Epithelial cell of proximal tubule (primary cell): ENCODE data around the gene PPP1R2. TPM values are rescaled to one million over a fixed set of nuclear protein-coding genes. Genes with fewer than 3 reads are reported as not detected.
A peak's percentile ranks its signal among the peaks of the same experiment; 100 is the strongest.
"Not testable (repeated sequence)": the region's sequence is repeated elsewhere in the genome, so short reads cannot be mapped to it uniquely, and the experiment has no call there.

Experiments used
- DNase-seq: peaks from one replicate; pipeline ENCODE4 v3.0.0-alpha.2; 2011; ENCODE audit warnings: low read depth
- H3K4me3 ChIP-seq: 2 replicates; pipeline ENCODE4 v1.5.1; 2011; ENCODE audit warnings: low read depth, mild to moderate bottlenecking, low read length
- CTCF ChIP-seq: conservative IDR thresholded peaks from 2 replicates; pipeline ENCODE4 v1.5.1; 2012; ENCODE audit warnings: low read depth, mild to moderate bottlenecking, low read length
- total RNA-seq: library from RNA; depleted of rRNA; stranded (reverse); fragments of >200 nt; gene quantifications from 2 replicates; pipeline ENCODE4 v1.2.3, GENCODE V29; 2015

Gene PPP1R2
- total RNA-seq, 1 donor from 2014 or later = 43.5 TPM

DNA sequence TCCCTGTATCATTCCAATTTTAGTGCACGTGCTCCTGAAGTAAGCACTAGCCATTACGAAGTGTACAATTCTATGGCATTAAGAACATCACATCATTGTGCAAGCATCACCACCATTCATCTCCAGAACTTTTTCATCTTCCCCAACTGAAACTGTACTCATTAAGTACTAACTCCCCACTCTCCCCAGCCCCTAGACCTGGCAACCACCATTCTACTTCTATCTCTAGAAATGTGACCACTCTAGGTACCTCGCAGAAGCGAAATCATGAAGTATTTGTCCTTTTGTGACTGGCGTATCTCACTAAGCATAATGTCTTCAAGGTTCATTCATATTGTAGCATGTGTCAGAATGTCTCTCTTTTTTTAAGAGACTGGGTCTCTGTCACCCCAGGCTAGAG lies 11.4 kb downstream of the PPP1R2 start:
- no peak for TF ChIP-seq CTCF
- H3K4me3 ChIP-seq = no peak overlapping the region
- no peak for DNase-seq

DNA sequence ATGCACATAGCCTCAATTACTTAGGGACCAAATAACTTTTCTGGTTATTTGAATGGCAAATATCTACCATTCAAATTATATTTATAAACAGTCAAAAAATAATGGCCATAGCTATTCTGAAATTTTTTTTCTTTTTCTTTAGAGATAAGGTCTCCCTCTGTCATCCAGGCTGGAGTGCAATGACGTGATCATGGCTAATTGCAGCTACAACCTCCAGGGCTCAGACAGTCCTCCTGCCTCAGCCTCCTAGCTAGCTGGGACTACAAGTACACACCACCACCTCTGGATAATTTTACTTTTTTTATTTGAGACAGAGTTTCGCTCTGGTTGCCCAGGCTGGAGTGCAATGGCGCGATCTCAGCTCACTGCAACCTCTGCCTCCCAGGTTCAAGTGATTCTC lies 16.6 kb downstream of the PPP1R2 start:
- H3K4me3 ChIP-seq = no peak overlapping the region
- TF ChIP-seq CTCF = no peak
- no peak for DNase-seq

DNA sequence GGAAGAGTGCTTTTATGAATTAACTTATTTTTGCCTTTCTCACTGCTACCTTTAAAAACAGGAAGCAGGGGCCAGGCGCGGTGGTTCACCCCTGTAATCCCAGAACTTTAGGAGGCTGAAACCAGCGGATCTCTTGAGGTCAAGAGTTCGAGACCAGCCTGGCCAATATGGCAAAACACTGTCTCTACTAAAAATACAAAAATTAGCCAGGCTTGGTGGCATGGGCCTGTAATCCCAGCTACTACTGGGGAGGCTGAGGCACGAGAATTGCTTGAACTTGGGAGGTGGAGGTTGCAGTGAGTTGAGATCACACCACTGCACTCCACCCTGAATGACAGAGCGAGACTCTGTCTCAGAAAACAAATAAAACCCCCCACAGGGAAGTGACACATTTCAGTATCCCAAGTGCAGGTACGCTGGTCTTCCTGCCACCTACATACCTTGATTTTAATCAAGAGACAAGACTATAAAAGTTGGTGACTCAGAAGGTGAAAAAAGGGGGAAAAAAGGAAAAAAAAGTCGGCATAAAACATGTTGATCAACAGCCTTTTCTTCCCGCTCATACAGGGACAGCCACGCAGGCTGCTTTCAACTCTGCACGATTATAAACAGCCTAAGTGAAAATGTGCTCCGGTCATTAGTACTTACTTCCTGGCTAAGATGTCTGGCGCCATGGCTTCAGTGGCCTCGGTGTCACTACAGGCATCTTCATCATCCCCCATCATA lies 18.8 kb downstream of the PPP1R2 start:
- DNase-seq = no peak
- no peak overlapping the region for H3K4me3 ChIP-seq
- TF ChIP-seq CTCF = no peak

DNA sequence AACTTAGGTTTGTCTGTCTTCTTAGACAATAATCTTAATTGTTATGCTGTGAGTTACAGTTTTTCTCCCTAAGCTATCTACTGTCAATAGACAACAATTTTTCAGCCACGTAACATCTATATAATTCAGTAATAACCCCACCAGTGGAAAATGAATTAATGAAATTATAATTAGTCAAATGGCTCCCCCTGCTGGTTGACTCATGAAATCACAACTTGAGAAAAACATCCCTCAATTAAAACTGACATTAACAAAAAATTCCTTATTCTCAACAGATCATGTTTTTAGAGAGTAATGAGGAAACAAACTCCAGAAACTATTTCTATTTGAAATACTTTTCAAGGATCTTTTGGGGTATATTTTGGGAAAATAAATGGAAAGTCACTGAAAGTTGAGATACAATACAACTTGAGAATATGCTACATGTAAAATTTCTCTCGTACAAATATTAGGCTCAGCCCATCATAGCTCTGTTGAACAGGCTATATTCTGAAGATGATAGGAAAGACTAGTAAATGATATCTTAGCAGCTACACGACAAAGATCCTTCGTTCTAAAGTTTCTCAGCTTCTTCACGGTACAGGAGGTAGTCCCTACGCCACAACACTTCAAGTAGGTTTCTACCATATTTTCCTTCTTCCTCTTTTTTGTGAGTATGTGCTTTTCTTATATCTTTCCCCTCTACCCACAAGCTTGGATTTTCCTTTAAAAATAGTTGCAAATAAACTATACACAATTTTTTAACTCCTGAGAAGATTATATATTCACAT lies 20.7 kb downstream of the PPP1R2 start:
- TF ChIP-seq CTCF = peak; percentile 61
- no peak for DNase-seq
- no peak overlapping the region for H3K4me3 ChIP-seq

DNA sequence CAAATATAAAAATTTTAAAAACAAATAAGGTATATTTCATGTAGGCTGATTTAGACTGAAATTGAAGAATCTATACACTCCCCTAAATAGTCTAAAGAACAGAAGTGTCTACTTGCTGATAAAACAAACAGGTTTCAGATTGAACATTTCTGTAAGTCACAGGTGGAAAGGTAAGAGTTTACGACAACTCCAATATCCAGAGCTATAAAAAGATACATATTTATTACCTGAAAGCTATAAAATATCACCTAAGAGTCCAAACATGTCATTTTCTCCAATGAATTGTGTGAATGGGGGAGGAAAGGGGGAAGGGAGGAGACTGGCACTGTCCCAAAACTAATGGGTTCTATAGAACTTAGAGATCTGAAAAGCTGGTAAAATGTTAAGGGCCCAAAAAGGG lies 26.1 kb downstream of the PPP1R2 start:
- H3K4me3 ChIP-seq = no peak overlapping the region
- no peak for TF ChIP-seq CTCF
- DNase-seq = no peak

DNA sequence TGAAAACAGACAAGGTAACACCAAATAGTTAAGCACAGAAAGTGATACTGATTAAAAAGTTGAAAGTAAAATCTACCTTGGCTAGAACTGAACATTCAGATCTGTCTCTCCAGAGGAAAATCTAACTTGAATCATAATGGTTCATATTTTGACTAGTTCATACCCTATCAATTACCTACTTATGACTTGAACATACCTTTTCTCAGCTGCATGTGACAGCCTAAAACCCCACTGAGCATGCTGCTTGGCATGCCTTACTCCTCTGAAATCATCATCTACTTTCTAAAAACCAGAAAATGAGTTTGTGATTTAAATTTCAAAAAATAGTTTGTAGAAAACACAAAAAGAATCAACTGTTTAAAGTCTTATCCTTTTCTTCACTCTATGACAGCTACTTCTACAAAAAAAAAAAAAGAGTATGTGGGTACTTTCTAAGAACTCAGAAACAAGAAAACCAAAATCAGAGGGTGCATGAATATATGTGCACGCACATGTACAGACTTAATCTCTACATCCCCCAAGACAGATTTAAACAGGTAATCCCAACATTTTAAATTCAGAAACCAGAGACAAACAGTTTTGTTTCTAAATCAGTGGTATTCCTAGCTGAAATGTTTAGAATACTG lies 28.4 kb downstream of the PPP1R2 start:
- not testable (repeated sequence) for DNase-seq, H3K4me3 ChIP-seq

GRCh38 chr3:195512798-195513345 lies 30.3 kb downstream of the PPP1R2 start:
- H3K4me3 ChIP-seq = no peak overlapping the region
- no peak for DNase-seq
- TF ChIP-seq CTCF = no peak
